Neural crest cell (in vitro differentiated cells): Measurements from ENCODE around the gene SLC38A11. TPM values are rescaled to one million over a fixed set of nuclear protein-coding genes. Genes with fewer than 3 reads are reported as not detected.
"Not testable (repeated sequence)": the region's sequence is repeated elsewhere in the genome, so short reads cannot be mapped to it uniquely, and the experiment has no call there.

Experiments used
- DNase-seq: peaks from one replicate; pipeline ENCODE4 v3.0.0; 2021; ENCODE audit warnings: low read depth, mixed read lengths, low spot score
- H3K27ac Mint-ChIP-seq: one replicate; pipeline ENCODE4 v1.8.0; 2021; ENCODE audit warnings: mild to moderate bottlenecking, mixed read lengths; ENCODE audit not compliant: unreplicated experiment
- H3K27me3 Mint-ChIP-seq: 2 replicates; pipeline ENCODE4 v1.8.0; 2021; ENCODE audit warnings: low read depth, mild to moderate bottlenecking, mixed read lengths
- H3K36me3 Mint-ChIP-seq: 2 replicates; pipeline ENCODE4 v1.8.0; 2021; ENCODE audit warnings: low read depth, mild to moderate bottlenecking, mixed read lengths
- H3K4me1 Mint-ChIP-seq: 2 replicates; pipeline ENCODE4 v1.8.0; 2021; ENCODE audit warnings: mixed read lengths
- H3K4me3 Mint-ChIP-seq: one replicate; pipeline ENCODE4 v1.8.0; 2021; ENCODE audit warnings: mild to moderate bottlenecking, mixed read lengths
- H3K9me3 Mint-ChIP-seq: 2 replicates; pipeline ENCODE4 v1.8.0; 2021; ENCODE audit warnings: mixed read lengths
- CTCF ChIP-seq: fragments of 200-600 bp; sonication (generic); conservative IDR thresholded peaks from 2 replicates; pipeline ENCODE4 v1.5.0; 2021; ENCODE audit warnings: antibody characterized with exemption, mild to moderate bottlenecking
- total RNA-seq: library from RNA; stranded (reverse); gene quantifications from 2 replicates; pipeline ENCODE4 v1.2.1, GENCODE V29; 2021

SLC38A11 gene
- total RNA-seq, 1 donor from 2014 or later, result not detected

- Mint-ChIP-seq H3K36me3 (no peaks in the 10 kb centered on the region), H3K27me3 (no peaks in the 10 kb centered on the region), H3K4me3 (no peak overlapping the region), H3K4me1 (no peaks in the 10 kb centered on the region), H3K27ac (no peak overlapping the region), H3K9me3 (peaks cover 4% of the 10 kb centered on the region)
- no peak for TF ChIP-seq CTCF
- no peak for DNase-seq
These were observed 85.9 kb downstream of the SLC38A11 start for GRCh38 chr2:164869420-164869772.

GRCh38 chr2:164868563-164869419 is 86.5 kb downstream of the SLC38A11 start:
- no peaks in the 10 kb centered on the region for H3K4me1 Mint-ChIP-seq

DNA sequence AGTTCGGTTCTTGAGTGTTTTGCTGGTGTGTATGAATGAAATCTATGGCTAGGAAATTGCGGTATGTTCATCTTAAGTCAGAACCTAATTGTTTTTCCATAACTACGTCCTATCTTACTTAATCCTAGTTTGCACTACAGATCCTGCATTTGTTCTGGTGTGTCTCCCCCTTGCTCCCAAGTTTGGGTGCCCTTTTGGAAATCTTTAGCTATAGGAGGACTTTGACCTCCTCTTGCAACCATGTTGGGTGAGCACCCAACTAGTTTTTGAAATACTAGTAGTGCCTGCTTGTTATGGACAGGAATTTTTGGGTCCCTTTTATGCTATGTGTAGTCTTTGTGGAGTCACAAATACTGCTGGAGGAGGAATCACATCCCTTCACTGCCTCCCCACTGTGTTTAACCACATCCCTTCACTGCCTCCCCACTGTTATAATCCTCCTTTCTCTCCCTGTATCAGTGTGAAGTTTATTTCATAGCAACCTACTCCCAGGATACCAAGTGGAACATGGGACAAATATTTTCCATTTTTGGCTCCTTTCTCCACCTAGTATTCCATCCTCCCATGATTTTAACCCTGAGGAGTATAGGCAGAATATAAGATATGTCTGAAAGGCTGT is 87.4 kb downstream of the SLC38A11 start:
- H3K4me3 Mint-ChIP-seq, result no peak overlapping the region
- peaks cover 4% of the 10 kb centered on the region for H3K9me3 Mint-ChIP-seq
- TF ChIP-seq CTCF, result no peak
- no peak overlapping the region for H3K27ac Mint-ChIP-seq
- H3K4me1 Mint-ChIP-seq, result no peaks in the 10 kb centered on the region
- no peak for DNase-seq
- no peaks in the 10 kb centered on the region for H3K36me3 Mint-ChIP-seq
- no peaks in the 10 kb centered on the region for H3K27me3 Mint-ChIP-seq

More at GRCh38 chr2:164868563-164869419, 86.5 kb downstream of the SLC38A11 start:
- H3K36me3 Mint-ChIP-seq, result no peaks in the 10 kb centered on the region
- no peaks in the 10 kb centered on the region for H3K27me3 Mint-ChIP-seq
- no peak for DNase-seq
- no peak for TF ChIP-seq CTCF
- no peak overlapping the region for H3K4me3 Mint-ChIP-seq
- no peak overlapping the region for H3K27ac Mint-ChIP-seq
- H3K9me3 Mint-ChIP-seq, result peaks cover 4% of the 10 kb centered on the region

GRCh38 chr2:164866381-164866780 is 88.9 kb downstream of the SLC38A11 start:
- H3K27ac Mint-ChIP-seq, H3K4me3 Mint-ChIP-seq, H3K9me3 Mint-ChIP-seq, H3K36me3 Mint-ChIP-seq, H3K27me3 Mint-ChIP-seq, DNase-seq, H3K4me1 Mint-ChIP-seq: not testable (repeated sequence)

- Mint-ChIP-seq H3K36me3 (no peaks in the 10 kb centered on the region), H3K4me1 (no peaks in the 10 kb centered on the region), H3K9me3 (no peaks in the 10 kb centered on the region), H3K4me3 (no peak overlapping the region), H3K27ac (no peak overlapping the region), H3K27me3 (no peaks in the 10 kb centered on the region)
- TF ChIP-seq CTCF, result no peak
- no peak for DNase-seq
These were observed 94.7 kb downstream of the SLC38A11 start for GRCh38 chr2:164860694-164861042.

DNA sequence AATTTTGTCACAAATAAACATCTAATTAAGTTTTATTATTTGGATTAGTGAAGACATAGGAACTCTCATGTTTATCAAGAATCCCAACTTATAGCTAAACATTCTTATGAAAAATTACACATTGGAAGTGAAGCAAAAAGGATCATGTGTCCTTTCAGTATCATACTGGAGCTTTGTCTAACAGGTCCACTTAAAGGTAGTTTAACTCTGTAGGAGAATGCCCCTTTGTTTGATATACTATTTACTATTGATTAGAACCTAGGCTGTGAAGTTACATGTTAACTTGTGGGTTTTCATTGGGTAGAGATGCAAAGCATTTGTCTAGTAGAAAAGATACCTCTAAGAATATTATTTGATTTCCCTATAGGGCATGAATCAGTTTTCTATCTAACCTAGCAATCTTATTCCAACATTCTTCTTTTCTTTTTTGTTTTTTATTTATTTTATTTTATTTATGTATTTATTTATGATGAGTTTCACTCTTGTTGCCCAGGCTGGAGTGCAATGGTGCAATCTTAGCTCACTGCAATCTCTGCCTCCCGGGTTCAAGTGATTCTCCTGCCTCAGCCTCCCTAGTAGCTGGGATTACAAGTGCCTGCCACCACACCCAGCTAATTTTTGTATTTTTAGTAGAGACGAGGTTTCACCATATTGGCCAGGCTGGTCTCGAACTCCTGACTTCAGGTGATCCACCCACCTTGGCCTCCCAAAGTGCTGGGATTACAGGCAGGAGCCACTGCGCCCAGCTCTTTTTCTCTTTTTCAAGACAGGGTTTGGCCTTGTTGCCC is 95.2 kb downstream of the SLC38A11 start:
- not testable (repeated sequence) for H3K36me3 Mint-ChIP-seq, H3K4me3 Mint-ChIP-seq, H3K27ac Mint-ChIP-seq, H3K27me3 Mint-ChIP-seq, H3K9me3 Mint-ChIP-seq, DNase-seq, H3K4me1 Mint-ChIP-seq
